ENCODE results near the gene KDM7A. TPM values are rescaled to one million over a fixed set of nuclear protein-coding genes. Genes with fewer than 3 reads are reported as not detected.
"Not testable (repeated sequence)": the region's sequence is repeated elsewhere in the genome, so short reads cannot be mapped to it uniquely, and the experiment has no call there.

The KDM7A gene
- total RNA-seq, 1 experiment from 2014 or later: 6.6 TPM

GRCh38 chr7:140203556-140203955, 26.8 kb upstream of the KDM7A start:
- no peak overlapping the region for H3K23ac ChIP-seq (ENCODE audit: insufficient read length, low read depth, low read length)
- H2BK5ac ChIP-seq (ENCODE audit: insufficient read length, low read length): no peak overlapping the region
- H4K20me1 ChIP-seq (ENCODE audit: control insufficient read depth, insufficient read depth, insufficient read length): no peaks in the 10 kb centered on the region
- H3K27me3 ChIP-seq (ENCODE audit: insufficient read depth, low read length): no peaks in the 10 kb centered on the region
- H3K27me3 Mint-ChIP-seq (ENCODE audit: low read depth): peaks cover 10% of the 10 kb centered on the region; the same call in 1 of the 2 replicates
- no peak overlapping the region for H3K4ac ChIP-seq (ENCODE audit: low read depth, low read length)
- no peak overlapping the region for H3K27ac Mint-ChIP-seq
- no peak for DNase-seq
- H2BK20ac ChIP-seq (ENCODE audit: low read depth, low read length, poor library complexity, severe bottlenecking): no peak overlapping the region
- peaks cover 18% of the 10 kb centered on the region in 2 experiments for H3K9me3 Mint-ChIP-seq
- H4K5ac ChIP-seq (ENCODE audit: insufficient read length, low read depth, low read length): no peak overlapping the region
- H3K18ac ChIP-seq (ENCODE audit: insufficient read length, low read depth, low read length): no peak overlapping the region
- no peak overlapping the region for H4K91ac ChIP-seq (ENCODE audit: insufficient read length, low read depth, low read length)
- no peak overlapping the region for H3K27ac ChIP-seq (ENCODE audit: insufficient read length, low read depth, low read length)
- H3T11ph ChIP-seq (ENCODE audit: low read length): no peak overlapping the region
- no peaks in the 10 kb centered on the region for H3K79me1 ChIP-seq (ENCODE audit: insufficient read depth, low read depth, low read length, poor library complexity, severe bottlenecking)
- no peak overlapping the region for H2AFZ ChIP-seq (ENCODE audit: low read length)
- H3K23me2 ChIP-seq (ENCODE audit: insufficient read length, low read depth, low read length, poor library complexity, severe bottlenecking): no peaks in the 10 kb centered on the region
- H3K4me1 ChIP-seq (ENCODE audit: insufficient read depth, low read length): peaks cover 10% of the 10 kb centered on the region
- H3K56ac ChIP-seq (ENCODE audit: insufficient read length, low read depth, low read length): no peak overlapping the region
- peaks cover 20 to 23% of the 10 kb centered on the region in 2 experiments for H3K4me1 Mint-ChIP-seq
- no peak overlapping the region for H2BK12ac ChIP-seq (ENCODE audit: insufficient read length, low read depth, low read length)
- no peak overlapping the region for H2AK5ac ChIP-seq (ENCODE audit: insufficient read length, low read length)
- no peak overlapping the region for H3K4me2 ChIP-seq (ENCODE audit: insufficient read depth, insufficient read length, low read length)
- H3K36me3 Mint-ChIP-seq (ENCODE audit: insufficient read depth in 1 of 3, low read depth in 3 of 3): peaks cover 10 to 14% (median 11%) of the 10 kb centered on the region in 3 experiments; a peak in 6 of 7 replicates
- H3K14ac ChIP-seq (ENCODE audit: insufficient read depth, low read length): no peak overlapping the region
- TF ChIP-seq, protein P1, sequence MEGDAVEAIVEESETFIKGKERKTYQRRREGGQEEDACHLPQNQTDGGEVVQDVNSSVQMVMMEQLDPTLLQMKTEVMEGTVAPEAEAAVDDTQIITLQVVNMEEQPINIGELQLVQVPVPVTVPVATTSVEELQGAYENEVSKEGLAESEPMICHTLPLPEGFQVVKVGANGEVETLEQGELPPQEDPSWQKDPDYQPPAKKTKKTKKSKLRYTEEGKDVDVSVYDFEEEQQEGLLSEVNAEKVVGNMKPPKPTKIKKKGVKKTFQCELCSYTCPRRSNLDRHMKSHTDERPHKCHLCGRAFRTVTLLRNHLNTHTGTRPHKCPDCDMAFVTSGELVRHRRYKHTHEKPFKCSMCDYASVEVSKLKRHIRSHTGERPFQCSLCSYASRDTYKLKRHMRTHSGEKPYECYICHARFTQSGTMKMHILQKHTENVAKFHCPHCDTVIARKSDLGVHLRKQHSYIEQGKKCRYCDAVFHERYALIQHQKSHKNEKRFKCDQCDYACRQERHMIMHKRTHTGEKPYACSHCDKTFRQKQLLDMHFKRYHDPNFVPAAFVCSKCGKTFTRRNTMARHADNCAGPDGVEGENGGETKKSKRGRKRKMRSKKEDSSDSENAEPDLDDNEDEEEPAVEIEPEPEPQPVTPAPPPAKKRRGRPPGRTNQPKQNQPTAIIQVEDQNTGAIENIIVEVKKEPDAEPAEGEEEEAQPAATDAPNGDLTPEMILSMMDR (conservative IDR thresholded peaks at IDR 0.05): no peak
- H3K9me3 ChIP-seq (ENCODE audit: control insufficient read depth, low read depth, low read length): no peaks in the 10 kb centered on the region
- no peak overlapping the region for H2BK15ac ChIP-seq (ENCODE audit: low read depth, low read length)
- H2BK120ac ChIP-seq (ENCODE audit: low read depth, low read length, poor library complexity, severe bottlenecking): no peak overlapping the region
- H3K79me2 ChIP-seq (ENCODE audit: insufficient read depth, low read length): no peaks in the 10 kb centered on the region
- no peak overlapping the region for H4K8ac ChIP-seq (replicated peaks; ENCODE audit: insufficient read length, low read depth, low read length)
- H3K9ac ChIP-seq (ENCODE audit: extremely low read depth, insufficient read length, low read length): no peak overlapping the region
- no peak overlapping the region for H3K4me3 Mint-ChIP-seq

DNA sequence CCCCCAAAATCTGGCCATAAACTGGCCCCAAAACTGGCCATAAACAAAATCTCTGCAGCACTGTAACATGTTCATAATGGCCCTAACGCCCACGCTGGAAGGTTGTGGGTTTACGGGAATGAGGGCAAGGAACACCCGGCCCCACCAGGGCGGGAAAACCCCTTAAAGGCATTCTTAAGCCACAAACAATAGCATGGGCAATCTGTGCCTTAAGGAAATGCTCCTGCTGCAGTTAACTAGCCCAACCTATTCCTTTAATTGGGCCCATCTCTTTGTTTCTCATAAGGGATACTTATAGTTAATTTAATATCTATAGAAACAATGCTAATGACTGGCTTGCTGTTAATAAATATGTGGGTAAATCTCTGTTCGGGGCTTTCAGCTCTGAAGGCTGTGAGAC, 26.2 kb upstream of the KDM7A start:
- H2AK5ac ChIP-seq (ENCODE audit: insufficient read length, low read length); H3T11ph ChIP-seq (ENCODE audit: low read length); H2AFZ ChIP-seq (ENCODE audit: low read length); H3K27ac ChIP-seq (ENCODE audit: insufficient read length, low read depth, low read length); H2BK5ac ChIP-seq (ENCODE audit: insufficient read length, low read length); H4K20me1 ChIP-seq (ENCODE audit: control insufficient read depth, insufficient read depth, insufficient read length); H3K23ac ChIP-seq (ENCODE audit: insufficient read length, low read depth, low read length); DNase-seq; H3K9ac ChIP-seq (ENCODE audit: extremely low read depth, insufficient read length, low read length); H3K79me2 ChIP-seq (ENCODE audit: insufficient read depth, low read length); H4K91ac ChIP-seq (ENCODE audit: insufficient read length, low read depth, low read length); H3K9me3 ChIP-seq (ENCODE audit: control insufficient read depth, low read depth, low read length); H3K14ac ChIP-seq (ENCODE audit: insufficient read depth, low read length); H3K18ac ChIP-seq (ENCODE audit: insufficient read length, low read depth, low read length); H3K27ac Mint-ChIP-seq; H4K5ac ChIP-seq (ENCODE audit: insufficient read length, low read depth, low read length); H3K4ac ChIP-seq (ENCODE audit: low read depth, low read length); H2BK20ac ChIP-seq (ENCODE audit: low read depth, low read length, poor library complexity, severe bottlenecking); H3K4me2 ChIP-seq (ENCODE audit: insufficient read depth, insufficient read length, low read length); H3K4me1 ChIP-seq (ENCODE audit: insufficient read depth, low read length); H2BK12ac ChIP-seq (ENCODE audit: insufficient read length, low read depth, low read length); H2BK120ac ChIP-seq (ENCODE audit: low read depth, low read length, poor library complexity, severe bottlenecking); H3K23me2 ChIP-seq (ENCODE audit: insufficient read length, low read depth, low read length, poor library complexity, severe bottlenecking); H3K27me3 Mint-ChIP-seq (ENCODE audit: low read depth); H3K4me3 Mint-ChIP-seq; H3K56ac ChIP-seq (ENCODE audit: insufficient read length, low read depth, low read length); H3K79me1 ChIP-seq (ENCODE audit: insufficient read depth, low read depth, low read length, poor library complexity, severe bottlenecking); H2BK15ac ChIP-seq (ENCODE audit: low read depth, low read length); H4K8ac ChIP-seq (replicated peaks; ENCODE audit: insufficient read length, low read depth, low read length); H3K27me3 ChIP-seq (ENCODE audit: insufficient read depth, low read length): not testable (repeated sequence)
- H3K4me1 Mint-ChIP-seq: peaks cover 20 to 23% of the 10 kb centered on the region in 2 experiments
- H3K36me3 Mint-ChIP-seq (ENCODE audit: insufficient read depth in 1 of 3, low read depth in 3 of 3): peaks cover 10 to 14% (median 11%) of the 10 kb centered on the region in 3 experiments; a peak in 6 of 7 replicates
- H3K9me3 Mint-ChIP-seq: peaks cover 18% of the 10 kb centered on the region in 2 experiments
- WGBS (ENCODE audit: extremely low coverage, insufficient read length, low lambda C conversion rate): no CpG with 5 or more reads among the region's 6 CpGs

Measured in H9 (cell line).